Measurements from ENCODE around the gene ADGRB3. TPM values are rescaled to one million over a fixed set of nuclear protein-coding genes. Genes with fewer than 3 reads are reported as not detected.

ADGRB3 gene
- total RNA-seq, 1 donor from 2014 or later, result 8.9 TPM

DNA sequence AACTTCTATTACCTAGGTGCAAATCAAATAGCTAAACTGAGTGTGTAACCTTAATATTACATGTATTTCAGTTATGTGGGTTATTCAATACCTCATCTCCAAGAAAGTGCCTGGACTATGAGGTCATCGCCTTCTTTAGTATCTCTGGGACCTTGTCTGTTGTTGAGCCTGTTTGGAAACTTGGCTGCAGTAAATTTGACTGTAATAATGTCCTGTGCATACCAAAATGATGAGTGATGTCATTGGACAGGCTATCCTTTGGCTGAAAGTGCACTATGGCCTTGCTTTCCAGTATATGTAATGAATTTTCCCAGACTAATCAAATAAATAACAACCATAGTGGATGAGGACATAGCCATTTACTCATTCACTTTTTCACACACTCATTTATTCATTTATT lies 455.1 kb downstream of the ADGRB3 start:
- TF ChIP-seq, protein P1, sequence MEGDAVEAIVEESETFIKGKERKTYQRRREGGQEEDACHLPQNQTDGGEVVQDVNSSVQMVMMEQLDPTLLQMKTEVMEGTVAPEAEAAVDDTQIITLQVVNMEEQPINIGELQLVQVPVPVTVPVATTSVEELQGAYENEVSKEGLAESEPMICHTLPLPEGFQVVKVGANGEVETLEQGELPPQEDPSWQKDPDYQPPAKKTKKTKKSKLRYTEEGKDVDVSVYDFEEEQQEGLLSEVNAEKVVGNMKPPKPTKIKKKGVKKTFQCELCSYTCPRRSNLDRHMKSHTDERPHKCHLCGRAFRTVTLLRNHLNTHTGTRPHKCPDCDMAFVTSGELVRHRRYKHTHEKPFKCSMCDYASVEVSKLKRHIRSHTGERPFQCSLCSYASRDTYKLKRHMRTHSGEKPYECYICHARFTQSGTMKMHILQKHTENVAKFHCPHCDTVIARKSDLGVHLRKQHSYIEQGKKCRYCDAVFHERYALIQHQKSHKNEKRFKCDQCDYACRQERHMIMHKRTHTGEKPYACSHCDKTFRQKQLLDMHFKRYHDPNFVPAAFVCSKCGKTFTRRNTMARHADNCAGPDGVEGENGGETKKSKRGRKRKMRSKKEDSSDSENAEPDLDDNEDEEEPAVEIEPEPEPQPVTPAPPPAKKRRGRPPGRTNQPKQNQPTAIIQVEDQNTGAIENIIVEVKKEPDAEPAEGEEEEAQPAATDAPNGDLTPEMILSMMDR (IDR thresholded peaks at IDR 0.05), result no peak
- peaks cover 5% of the 10 kb centered on the region for H3K4me1 Mint-ChIP-seq (ENCODE audit: unreplicated experiment)
- H3K27me3 Mint-ChIP-seq (ENCODE audit: unreplicated experiment), result no peaks in the 10 kb centered on the region
- no peaks in the 10 kb centered on the region for H3K36me3 Mint-ChIP-seq (ENCODE audit: unreplicated experiment)
- no peak overlapping the region for H3K4me3 Mint-ChIP-seq (ENCODE audit: unreplicated experiment)
- no peak for DNase-seq (ENCODE audit: extremely low spot score, unreplicated experiment)
- no peaks in the 10 kb centered on the region for H3K9me3 Mint-ChIP-seq (ENCODE audit: unreplicated experiment)
- H3K27ac Mint-ChIP-seq (ENCODE audit: unreplicated experiment), result no peak overlapping the region

DNA sequence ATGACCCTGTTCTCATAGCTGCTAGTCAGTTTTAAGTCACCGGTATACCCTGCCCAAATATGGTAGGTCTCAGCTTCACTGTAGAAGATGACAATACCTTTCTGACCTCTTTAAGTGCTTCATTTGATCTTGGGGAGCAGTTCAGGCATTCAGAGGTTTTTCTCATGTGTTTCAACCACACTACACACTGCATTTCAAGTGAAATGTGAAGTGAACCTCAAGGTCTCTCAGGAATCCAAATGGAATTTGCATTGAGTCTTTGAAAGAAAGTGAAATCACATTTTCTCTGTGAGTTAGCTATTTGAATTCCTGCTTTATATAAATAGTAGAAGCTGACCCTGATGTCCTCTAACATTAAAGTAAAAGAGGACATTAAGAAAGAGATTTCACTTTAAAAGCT lies 461.6 kb downstream of the ADGRB3 start:
- DNase-seq (ENCODE audit: extremely low spot score, unreplicated experiment), result no peak
- H3K4me1 Mint-ChIP-seq (ENCODE audit: unreplicated experiment), result peaks cover 3% of the 10 kb centered on the region

DNA sequence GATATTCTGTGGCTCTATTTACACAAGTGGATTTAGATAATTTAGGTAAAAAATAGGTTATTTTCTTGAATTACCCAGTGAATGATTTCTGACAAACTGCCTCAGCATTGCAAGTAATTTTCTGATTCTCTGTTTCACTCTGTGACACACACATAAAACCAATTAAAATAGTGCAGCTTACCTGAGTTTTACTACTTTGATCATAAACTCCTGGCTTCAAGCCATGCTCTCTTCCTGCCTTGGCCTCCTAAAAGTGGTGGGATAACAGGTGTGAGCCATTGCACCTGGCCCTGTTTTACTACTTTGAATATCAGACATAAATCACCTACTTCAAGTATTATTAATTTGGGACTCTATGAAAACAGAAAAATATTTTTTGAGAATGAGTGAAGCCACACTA lies 462.9 kb downstream of the ADGRB3 start:
- Mint-ChIP-seq H3K9me3 (ENCODE audit: unreplicated experiment) (no peaks in the 10 kb centered on the region), H3K27me3 (ENCODE audit: unreplicated experiment) (no peaks in the 10 kb centered on the region), H3K27ac (ENCODE audit: unreplicated experiment) (no peak overlapping the region), H3K4me3 (ENCODE audit: unreplicated experiment) (no peak overlapping the region), H3K4me1 (ENCODE audit: unreplicated experiment) (peaks cover 3% of the 10 kb centered on the region), H3K36me3 (ENCODE audit: unreplicated experiment) (no peaks in the 10 kb centered on the region)
- TF ChIP-seq, protein P1 (IDR thresholded peaks at IDR 0.05), result no peak
- no peak for DNase-seq (ENCODE audit: extremely low spot score, unreplicated experiment)

More for the DNA sequence above, 461.6 kb downstream of the ADGRB3 start:
- TF ChIP-seq, protein P1 (IDR thresholded peaks at IDR 0.05), result no peak
- H3K36me3 Mint-ChIP-seq (ENCODE audit: unreplicated experiment), result no peaks in the 10 kb centered on the region
- H3K4me3 Mint-ChIP-seq (ENCODE audit: unreplicated experiment), result no peak overlapping the region
- no peak overlapping the region for H3K27ac Mint-ChIP-seq (ENCODE audit: unreplicated experiment)
- no peaks in the 10 kb centered on the region for H3K27me3 Mint-ChIP-seq (ENCODE audit: unreplicated experiment)
- no peaks in the 10 kb centered on the region for H3K9me3 Mint-ChIP-seq (ENCODE audit: unreplicated experiment)

DNA sequence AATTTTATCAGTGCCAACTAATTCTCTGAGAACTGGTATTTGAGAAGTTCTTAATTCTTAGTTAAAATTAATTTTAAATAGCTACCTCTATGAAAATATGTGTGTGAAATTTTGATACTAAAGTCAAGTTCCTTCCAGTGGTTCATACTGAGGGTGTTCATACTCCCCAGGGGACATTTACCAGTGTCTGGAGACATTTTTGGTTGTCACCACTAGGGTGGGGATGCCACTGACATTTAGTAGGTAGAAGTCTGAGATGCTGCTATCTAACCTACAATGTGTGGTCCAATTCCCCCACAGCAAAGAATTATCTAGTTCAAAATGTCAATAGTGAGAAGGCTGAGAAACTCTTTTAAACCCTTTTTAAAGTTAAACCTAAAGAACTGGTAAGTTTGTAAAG lies 463.8 kb downstream of the ADGRB3 start:
- DNase-seq (ENCODE audit: extremely low spot score, unreplicated experiment), result no peak
- Mint-ChIP-seq H3K4me1 (ENCODE audit: unreplicated experiment) (peaks cover 3% of the 10 kb centered on the region), H3K36me3 (ENCODE audit: unreplicated experiment) (no peaks in the 10 kb centered on the region), H3K27me3 (ENCODE audit: unreplicated experiment) (no peaks in the 10 kb centered on the region), H3K27ac (ENCODE audit: unreplicated experiment) (no peak overlapping the region), H3K9me3 (ENCODE audit: unreplicated experiment) (no peaks in the 10 kb centered on the region), H3K4me3 (ENCODE audit: unreplicated experiment) (no peak overlapping the region)
- TF ChIP-seq, protein P1 (IDR thresholded peaks at IDR 0.05), result no peak

DNA sequence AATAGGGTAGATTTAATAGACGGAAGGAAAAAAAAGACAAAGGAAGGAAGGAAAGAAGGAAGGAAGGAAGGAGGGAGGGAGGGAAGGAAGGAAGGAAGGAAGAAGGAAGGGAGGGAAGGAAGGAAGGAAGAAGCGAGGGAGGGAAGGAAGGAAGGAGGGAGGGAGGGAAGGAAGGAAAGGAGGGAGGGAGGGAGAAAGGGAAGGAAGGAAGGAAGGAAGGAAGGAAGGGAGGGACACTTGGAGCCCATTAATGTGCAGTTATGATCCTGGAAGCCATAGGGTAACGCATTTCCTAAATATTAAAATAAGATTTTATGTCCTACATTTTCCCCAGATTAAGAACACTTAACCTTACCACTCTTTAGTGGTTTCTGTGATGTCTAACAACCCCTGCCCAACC lies 465.7 kb downstream of the ADGRB3 start:
- no peak for DNase-seq (ENCODE audit: extremely low spot score, unreplicated experiment)
- TF ChIP-seq, protein P1 (IDR thresholded peaks at IDR 0.05), result no peak
- Mint-ChIP-seq H3K4me3 (ENCODE audit: unreplicated experiment) (no peak overlapping the region), H3K9me3 (ENCODE audit: unreplicated experiment) (no peaks in the 10 kb centered on the region), H3K4me1 (ENCODE audit: unreplicated experiment) (peaks cover 3% of the 10 kb centered on the region), H3K36me3 (ENCODE audit: unreplicated experiment) (no peaks in the 10 kb centered on the region), H3K27me3 (ENCODE audit: unreplicated experiment) (no peaks in the 10 kb centered on the region), H3K27ac (ENCODE audit: unreplicated experiment) (no peak overlapping the region)

Measured in osteocyte (in vitro differentiated cells).